HG03045 (cell line): ENCODE measurements around the gene NAV2.

Experiments
- ATAC-seq: cut with Tn5 transposase; IDR thresholded peaks from one replicate; pipeline ENCODE4 v1.9.1; 2021; ENCODE audit warnings: mild to moderate bottlenecking, moderate library complexity; ENCODE audit not compliant: unreplicated experiment

The NAV2 gene

GRCh38 chr11:19827399-19828135, 114.9 kb downstream of the NAV2 start:
- ATAC-seq, result no peak

GRCh38 chr11:19828382-19829108, 115.9 kb downstream of the NAV2 start:
- ATAC-seq, result no peak

GRCh38 chr11:19829109-19829837, 116.6 kb downstream of the NAV2 start:
- no peak for ATAC-seq

- no peak for ATAC-seq
These were observed 119.6 kb downstream of the NAV2 start for GRCh38 chr11:19832086-19832750.

- ATAC-seq, result no peak
These were observed 120.3 kb downstream of the NAV2 start for GRCh38 chr11:19832901-19833300.

GRCh38 chr11:19834771-19835170, 122.1 kb downstream of the NAV2 start:
- ATAC-seq, result no peak

- ATAC-seq, result no peak
These were observed 124.0 kb downstream of the NAV2 start for GRCh38 chr11:19836666-19837065.

- ATAC-seq, result no peak
These were observed 126.5 kb downstream of the NAV2 start for GRCh38 chr11:19838994-19839768.

GRCh38 chr11:19840961-19841360, 128.3 kb downstream of the NAV2 start:
- no peak for ATAC-seq

GRCh38 chr11:19842505-19842904, 129.9 kb downstream of the NAV2 start:
- no peak for ATAC-seq

- ATAC-seq, result no peak
These were observed 130.4 kb downstream of the NAV2 start for GRCh38 chr11:19843079-19843478.

GRCh38 chr11:19844012-19844411, 131.4 kb downstream of the NAV2 start:
- no peak for ATAC-seq

GRCh38 chr11:19844806-19845205, 132.2 kb downstream of the NAV2 start:
- ATAC-seq, result no peak

GRCh38 chr11:19845626-19846025, 133.0 kb downstream of the NAV2 start:
- ATAC-seq, result no peak

- ATAC-seq, result no peak
These were observed 134.1 kb downstream of the NAV2 start for GRCh38 chr11:19846654-19847305.

- ATAC-seq, result no peak
These were observed 135.6 kb downstream of the NAV2 start for GRCh38 chr11:19848219-19848618.

GRCh38 chr11:19849107-19849789, 136.6 kb downstream of the NAV2 start:
- ATAC-seq, result no peak

GRCh38 chr11:19849947-19850593, 137.4 kb downstream of the NAV2 start:
- no peak for ATAC-seq

- ATAC-seq, result no peak
These were observed 139.7 kb downstream of the NAV2 start for GRCh38 chr11:19852288-19852687.
